Measurements from ENCODE around the gene CHAC2. TPM values are rescaled to one million over a fixed set of nuclear protein-coding genes. Genes with fewer than 3 reads are reported as not detected.
"Not testable (repeated sequence)": the region's sequence is repeated elsewhere in the genome, so short reads cannot be mapped to it uniquely, and the experiment has no call there.

The CHAC2 gene
- total RNA-seq, 1 donor from 2014 or later, result 8.8 TPM

GRCh38 chr2:53777134-53777533, 9.5 kb downstream of the CHAC2 start:
- no peak for DNase-seq (ENCODE audit: low read depth, low spot score)

GRCh38 chr2:53778536-53779162, 11.0 kb downstream of the CHAC2 start:
- DNase-seq (ENCODE audit: low read depth, low spot score), result no peak

- no peak for DNase-seq (ENCODE audit: low read depth, low spot score)
Measured at GRCh38 chr2:53780056-53780455, 12.5 kb downstream of the CHAC2 start.

GRCh38 chr2:53782676-53783075, 15.1 kb downstream of the CHAC2 start:
- DNase-seq (ENCODE audit: low read depth, low spot score), result no peak

- DNase-seq (ENCODE audit: low read depth, low spot score), result no peak
Measured at GRCh38 chr2:53784436-53784835, 16.8 kb downstream of the CHAC2 start.

GRCh38 chr2:53785366-53785765, 17.8 kb downstream of the CHAC2 start:
- no peak for DNase-seq (ENCODE audit: low read depth, low spot score)

- peak; percentile 10 for DNase-seq (ENCODE audit: low read depth, low spot score)
Measured at GRCh38 chr2:53786352-53786704, 18.7 kb downstream of the CHAC2 start.

GRCh38 chr2:53786705-53787613, 19.4 kb downstream of the CHAC2 start, which contains the start of the genes ASB3 and ERLEC1:
TSS of gene ASB3 (minus strand) at chr2:53786953. CDS start at chr2:53765572, 21,381 bp downstream.
TSS of gene ERLEC1 (plus strand) at chr2:53787044. CDS start at chr2:53787211, 167 bp downstream.
- peak; percentile 30 for DNase-seq (ENCODE audit: low read depth, low spot score)

GRCh38 chr2:53787614-53788289, 20.1 kb downstream of the CHAC2 start:
- no peak for DNase-seq (ENCODE audit: low read depth, low spot score)

- DNase-seq (ENCODE audit: low read depth, low spot score), result no peak
Measured at GRCh38 chr2:53793261-53793660, 25.7 kb downstream of the CHAC2 start.

GRCh38 chr2:53793821-53794220, 26.2 kb downstream of the CHAC2 start:
- no peak for DNase-seq (ENCODE audit: low read depth, low spot score)

- DNase-seq (ENCODE audit: low read depth, low spot score), result no peak
Measured at GRCh38 chr2:53801547-53801946, 33.9 kb downstream of the CHAC2 start.

- no peak for DNase-seq (ENCODE audit: low read depth, low spot score)
Measured at GRCh38 chr2:53802617-53803151, 35.1 kb downstream of the CHAC2 start.

- no peak for DNase-seq (ENCODE audit: low read depth, low spot score)
Measured at GRCh38 chr2:53811601-53812000, 44.0 kb downstream of the CHAC2 start.

GRCh38 chr2:53813151-53813550, 45.5 kb downstream of the CHAC2 start:
- no peak for DNase-seq (ENCODE audit: low read depth, low spot score)

GRCh38 chr2:53818854-53819435, 51.3 kb downstream of the CHAC2 start:
- DNase-seq (ENCODE audit: low read depth, low spot score), result no peak

- no peak for DNase-seq (ENCODE audit: low read depth, low spot score)
Measured at GRCh38 chr2:53819634-53820033, 52.0 kb downstream of the CHAC2 start.

GRCh38 chr2:53820048-53820447, 52.4 kb downstream of the CHAC2 start:
- DNase-seq (ENCODE audit: low read depth, low spot score), result no peak

GRCh38 chr2:53820711-53821110, 53.1 kb downstream of the CHAC2 start:
- DNase-seq (ENCODE audit: low read depth, low spot score), result no peak

- DNase-seq (ENCODE audit: low read depth, low spot score), result no peak
Measured at GRCh38 chr2:53821810-53822209, 54.2 kb downstream of the CHAC2 start.

- not testable (repeated sequence) for DNase-seq (ENCODE audit: low read depth, low spot score)
Measured at GRCh38 chr2:53823639-53824038, 56.0 kb downstream of the CHAC2 start.
